Measurements from ENCODE around the gene HOXD9. TPM values are rescaled to one million over a fixed set of nuclear protein-coding genes. Genes with fewer than 3 reads are reported as not detected.

Gene HOXD9
- total RNA-seq, 1 experiment from 2014 or later, result 3.6 TPM

GRCh38 chr2:176137906-176138305 lies 15.4 kb downstream of the HOXD9 start:
- no peak for DNase-seq (ENCODE audit: low spot score)

- DNase-seq (ENCODE audit: low spot score), result no peak
Measured at GRCh38 chr2:176138526-176138922, 16.0 kb downstream of the HOXD9 start.

- DNase-seq (ENCODE audit: low spot score), result no peak
Measured at GRCh38 chr2:176138923-176139660, 16.6 kb downstream of the HOXD9 start.

GRCh38 chr2:176139661-176140512 lies 17.4 kb downstream of the HOXD9 start:
- no peak for DNase-seq (ENCODE audit: low spot score)

- no peak for DNase-seq (ENCODE audit: low spot score)
Measured at GRCh38 chr2:176140513-176141317, 18.2 kb downstream of the HOXD9 start.

- DNase-seq (ENCODE audit: low spot score), result no peak
Measured at GRCh38 chr2:176142281-176142680, 19.8 kb downstream of the HOXD9 start.

GRCh38 chr2:176145085-176145969 lies 22.8 kb downstream of the HOXD9 start:
- DNase-seq (ENCODE audit: low spot score), result no peak

- peak; percentile 38 for DNase-seq (ENCODE audit: low spot score)
Measured at GRCh38 chr2:176146101-176146500, 23.6 kb downstream of the HOXD9 start.

- DNase-seq (ENCODE audit: low spot score), result no peak
Measured at GRCh38 chr2:176146645-176147044, 24.1 kb downstream of the HOXD9 start.

GRCh38 chr2:176147210-176147799 lies 24.8 kb downstream of the HOXD9 start:
- no peak for DNase-seq (ENCODE audit: low spot score)

GRCh38 chr2:176147800-176148496 lies 25.4 kb downstream of the HOXD9 start:
- DNase-seq (ENCODE audit: low spot score), result no peak

GRCh38 chr2:176148751-176149421 lies 26.4 kb downstream of the HOXD9 start:
- DNase-seq (ENCODE audit: low spot score), result no peak

GRCh38 chr2:176149481-176149938 lies 27.0 kb downstream of the HOXD9 start:
- no peak for DNase-seq (ENCODE audit: low spot score)

GRCh38 chr2:176149939-176150583 lies 27.5 kb downstream of the HOXD9 start:
- DNase-seq (ENCODE audit: low spot score), result no peak

- no peak for DNase-seq (ENCODE audit: low spot score)
Measured at GRCh38 chr2:176150584-176151441, 28.3 kb downstream of the HOXD9 start.

- DNase-seq (ENCODE audit: low spot score), result no peak
Measured at GRCh38 chr2:176151442-176152287, 29.1 kb downstream of the HOXD9 start, which contains the start of gene HOXD4. HOXD4 (plus strand) TSS chr2:176151550; CDS start chr2:176151634, 84 bp downstream.
